ENCODE measurements around the gene RSPH3. TPM values are rescaled to one million over a fixed set of nuclear protein-coding genes. Genes with fewer than 3 reads are reported as not detected.

The RSPH3 gene
- total and polyA plus RNA-seq, 2 of the 8 experiments (the other 6 are each of a cell fraction or from before 2014, with no cell fraction given) = 0.60 to 2.7 TPM

DNA sequence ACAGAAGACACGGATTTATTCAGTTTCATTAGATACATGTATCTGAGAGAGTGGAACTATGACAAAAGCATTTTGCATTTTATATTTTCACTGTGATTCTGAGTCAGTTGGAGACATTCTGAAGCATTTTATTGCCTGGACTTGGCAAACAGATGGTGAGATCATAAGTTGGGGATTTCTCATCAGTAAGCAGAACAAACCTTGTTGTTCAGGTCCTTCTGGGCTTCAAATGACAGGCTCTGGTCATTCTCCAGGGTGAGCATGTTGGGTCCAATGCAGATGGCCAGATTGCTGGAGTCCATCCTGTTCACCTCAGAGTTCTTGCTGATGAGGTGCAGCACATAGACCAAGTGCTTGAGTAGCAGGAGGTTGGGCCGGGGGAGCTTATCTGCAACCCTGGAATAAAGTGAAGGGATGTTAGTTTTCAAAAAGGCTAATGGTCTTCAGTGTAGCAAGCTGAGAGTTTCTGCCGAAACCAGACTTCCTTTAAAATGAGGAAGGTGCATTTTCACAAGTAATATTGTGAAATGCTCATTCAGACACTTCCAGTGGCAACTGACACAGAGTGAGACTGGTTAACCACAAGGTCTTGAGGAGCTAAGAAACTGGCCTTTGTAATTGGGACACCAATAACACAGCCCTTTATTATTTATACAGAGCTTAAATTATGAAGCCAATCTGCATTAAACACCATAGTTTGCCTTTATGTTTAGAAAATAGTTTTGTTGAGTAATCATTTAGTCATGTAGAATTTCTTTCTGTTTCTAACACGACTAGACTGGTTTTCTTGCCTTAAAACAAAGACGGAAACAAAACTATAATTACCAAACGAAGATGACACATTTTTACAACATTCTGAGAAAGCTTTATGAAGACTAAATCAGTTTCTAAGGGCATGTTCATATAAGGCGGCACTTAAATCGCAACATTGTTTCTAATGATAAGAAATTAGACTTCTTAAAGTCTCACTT is 39.2 kb upstream of the RSPH3 start:
- no peaks in the 10 kb centered on the region for H3K9me3 ChIP-seq (ENCODE audit: insufficient read depth in 2 of 2, low read depth in 1 of 2, low read length in 1 of 2)
- no peak overlapping the region for H3K56ac ChIP-seq (replicated peaks; ENCODE audit: insufficient read length, low read depth, low read length)
- ChIA-PET CTCF (ENCODE audit: partially characterized antibody) (interaction anchor here (0.9 to 11.7 kb wide), 11 partner anchors 14 to 379 kb away, joined by 3 to 144 read pairs (median 5); no protein-coding TSS in a partner anchor), POLR2A (ENCODE audit: partially characterized antibody) (no interaction called here)
- H3K23ac ChIP-seq (ENCODE audit: insufficient read length) = no peak overlapping the region
- no peaks in the 10 kb centered on the region for H3K36me3 ChIP-seq (ENCODE audit: control insufficient read depth in 2 of 4, insufficient read depth in 4 of 4, low read length in 3 of 4)
- no peak overlapping the region for H3K4me2 ChIP-seq (ENCODE audit: insufficient read depth in 1 of 2, low read depth in 2 of 2, low read length in 2 of 2)
- H4K8ac ChIP-seq (ENCODE audit: extremely low read depth, insufficient read depth, low read length) = no peak overlapping the region; the same call in 1 of the 2 replicates
- no peak overlapping the region for H4K91ac ChIP-seq (replicated peaks; ENCODE audit: insufficient read length, low read length)
- no peak overlapping the region for H2BK15ac ChIP-seq (ENCODE audit: low read length)
- H2BK120ac ChIP-seq (replicated peaks; ENCODE audit: low read depth, low read length) = no peak overlapping the region
- no peak overlapping the region for H3K4me3 ChIP-seq (ENCODE audit: extremely low read depth in 1 of 4, insufficient read depth in 2 of 4, low read depth in 3 of 4, low read length in 4 of 4)
- no peaks in the 10 kb centered on the region for H3K23me2 ChIP-seq (ENCODE audit: low read depth, low read length)
- H3K27ac ChIP-seq (ENCODE audit: low read depth, low read length) = no peak overlapping the region
- no peak overlapping the region for H3K4ac ChIP-seq (replicated peaks; ENCODE audit: insufficient read length, low read depth, low read length)
- no peak overlapping the region for H3K18ac ChIP-seq (ENCODE audit: extremely low read depth, low read length)
- no peak overlapping the region for H3K14ac ChIP-seq (ENCODE audit: insufficient read length)
- no peak overlapping the region for H2BK20ac ChIP-seq (ENCODE audit: low read length)
- no peak overlapping the region for H2AFZ ChIP-seq (ENCODE audit: low read length)
- FAIRE-seq (no peak), DNase-seq (ENCODE audit: low read depth in 1 of 2, low spot score in 2 of 2) (no peak)
- WGBS, 2 experiments (ENCODE audit: extremely low coverage in 1 of 2, insufficient coverage in 1 of 2, insufficient read length in 1 of 2, insufficient replicate concordance in 2 of 2, low coverage in 1 of 2, low lambda C conversion rate in 2 of 2, missing lambda C conversion rate in 1 of 2) = 90% methylated on average over 8 of the region's 8 CpGs; no CpG with 5 or more reads in 1 of the 2 experiments
- no peak overlapping the region for H3K9ac ChIP-seq (replicated peaks in 1 of 4; ENCODE audit: extremely low read depth in 1 of 4, low read depth in 3 of 4, low read length in 3 of 4)
- no peak overlapping the region for H2AK5ac ChIP-seq (ENCODE audit: low read depth, low read length)
- no peaks in the 10 kb centered on the region for H3K79me2 ChIP-seq (ENCODE audit: control insufficient read depth in 1 of 2, insufficient read depth in 2 of 2, low read length in 2 of 2)
- no peaks in the 10 kb centered on the region for H3K27me3 ChIP-seq (replicated peaks in 1 of 4; ENCODE audit: control insufficient read depth in 3 of 4, extremely low read depth in 1 of 4, insufficient read depth in 3 of 4, low read length in 3 of 4)
- H2BK12ac ChIP-seq (ENCODE audit: low read depth, low read length) = no peak overlapping the region
- H3K4me1 ChIP-seq (replicated peaks in 1 of 4; ENCODE audit: control insufficient read depth in 3 of 4, insufficient read depth in 4 of 4, low read length in 3 of 4) = no peaks in the 10 kb centered on the region; a peak in 1 of 7 replicates
- H4K5ac ChIP-seq (ENCODE audit: insufficient read length, low read depth, low read length) = no peak overlapping the region
- no peaks in the 10 kb centered on the region for H3K79me1 ChIP-seq (ENCODE audit: low read depth, low read length)
- no peak overlapping the region for H2BK5ac ChIP-seq (ENCODE audit: low read depth, low read length)
- H4K20me1 ChIP-seq (replicated peaks in 1 of 2; ENCODE audit: control insufficient read depth in 1 of 2, insufficient read depth in 2 of 2, low read length in 2 of 2) = no peaks in the 10 kb centered on the region
- TF ChIP-seq JUN (IDR thresholded peaks at IDR 0.05; ENCODE audit: low read depth, low read length) (no peak), NANOG (IDR thresholded peaks at IDR 0.05; ENCODE audit: insufficient read depth, low read depth, low read length, poor library complexity, severe bottlenecking) (no peak), JUND (IDR thresholded peaks at IDR 0.05; ENCODE audit: low read length) (no peak)
- TF ChIP-seq, protein P1, sequence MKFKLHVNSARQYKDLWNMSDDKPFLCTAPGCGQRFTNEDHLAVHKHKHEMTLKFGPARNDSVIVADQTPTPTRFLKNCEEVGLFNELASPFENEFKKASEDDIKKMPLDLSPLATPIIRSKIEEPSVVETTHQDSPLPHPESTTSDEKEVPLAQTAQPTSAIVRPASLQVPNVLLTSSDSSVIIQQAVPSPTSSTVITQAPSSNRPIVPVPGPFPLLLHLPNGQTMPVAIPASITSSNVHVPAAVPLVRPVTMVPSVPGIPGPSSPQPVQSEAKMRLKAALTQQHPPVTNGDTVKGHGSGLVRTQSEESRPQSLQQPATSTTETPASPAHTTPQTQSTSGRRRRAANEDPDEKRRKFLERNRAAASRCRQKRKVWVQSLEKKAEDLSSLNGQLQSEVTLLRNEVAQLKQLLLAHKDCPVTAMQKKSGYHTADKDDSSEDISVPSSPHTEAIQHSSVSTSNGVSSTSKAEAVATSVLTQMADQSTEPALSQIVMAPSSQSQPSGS (IDR thresholded peaks at IDR 0.05; ENCODE audit: low read length) = no peak

Data from H1 (cell line).